H4 (cell line): ENCODE results near the gene CDH12. TPM values are rescaled to one million over a fixed set of nuclear protein-coding genes. Genes with fewer than 3 reads are reported as not detected.

ENCODE experiments used
- DNase-seq: peaks from one replicate; pipeline ENCODE4 v3.0.0-alpha.2; 2015; ENCODE audit warnings: low spot score
- total RNA-seq: library from RNA; depleted of rRNA; stranded (reverse); fragments of >200 nt; shearing (Covaris generic); gene quantifications from 2 replicates; pipeline ENCODE4 v1.2.3, GENCODE V29; 2014

Gene CDH12
- total RNA-seq, 1 experiment from 2014 or later = 49.2 TPM

- no peak for DNase-seq
Measured at GRCh38 chr5:22764736-22765135, 88.4 kb downstream of the CDH12 start.

GRCh38 chr5:22757776-22758175 is 95.4 kb downstream of the CDH12 start:
- DNase-seq = no peak

- DNase-seq = no peak
Measured at GRCh38 chr5:22754155-22754554, 99.0 kb downstream of the CDH12 start.

- no peak for DNase-seq
Measured at GRCh38 chr5:22751536-22751935, 101.6 kb downstream of the CDH12 start.

DNA sequence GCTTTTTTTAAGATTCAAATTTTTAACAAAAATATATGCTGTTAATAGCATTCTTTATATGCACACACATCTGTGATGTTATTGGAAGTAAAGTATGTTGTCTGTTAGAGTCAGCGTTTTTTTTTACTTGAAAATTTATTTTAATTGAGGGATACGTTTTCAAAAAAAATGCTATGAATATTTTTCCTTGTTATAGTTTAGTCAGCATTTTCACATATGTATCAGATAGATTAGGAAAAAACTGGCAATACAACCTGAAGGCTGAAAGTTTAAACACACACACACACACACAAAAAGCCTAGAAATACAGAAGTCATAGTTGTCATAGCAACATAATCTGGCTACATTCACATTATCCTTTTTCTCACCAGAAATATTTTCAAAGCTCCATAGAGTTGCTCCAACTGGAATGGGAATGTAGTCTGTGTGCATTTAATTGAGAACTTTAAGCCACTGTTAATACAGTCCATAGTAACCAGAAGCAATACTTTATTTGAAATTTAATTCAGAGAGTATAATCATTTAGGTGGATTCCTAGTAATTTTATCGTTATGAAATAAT is 116.6 kb downstream of the CDH12 start:
- DNase-seq = no peak

DNA sequence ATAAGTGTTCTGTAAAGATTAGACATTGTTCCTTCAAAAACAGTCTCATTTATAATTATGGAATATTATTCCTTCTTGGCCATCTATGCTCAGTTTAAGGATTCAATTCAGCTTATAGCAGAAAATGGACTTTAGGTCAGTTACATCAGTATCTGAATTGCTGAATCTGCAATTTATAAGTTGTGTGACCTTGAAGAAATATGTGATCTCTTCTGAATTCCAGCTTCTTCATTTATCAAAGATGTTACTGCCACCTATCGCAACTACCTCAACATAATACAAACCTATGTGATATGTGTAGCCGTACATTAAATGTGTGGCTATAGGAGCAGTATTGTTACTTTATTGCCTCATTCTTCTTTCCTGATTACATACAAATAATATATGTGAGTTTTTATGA is 118.2 kb downstream of the CDH12 start:
- DNase-seq = no peak

- no peak for DNase-seq
Measured at GRCh38 chr5:22728610-22729009, 124.5 kb downstream of the CDH12 start.

DNA sequence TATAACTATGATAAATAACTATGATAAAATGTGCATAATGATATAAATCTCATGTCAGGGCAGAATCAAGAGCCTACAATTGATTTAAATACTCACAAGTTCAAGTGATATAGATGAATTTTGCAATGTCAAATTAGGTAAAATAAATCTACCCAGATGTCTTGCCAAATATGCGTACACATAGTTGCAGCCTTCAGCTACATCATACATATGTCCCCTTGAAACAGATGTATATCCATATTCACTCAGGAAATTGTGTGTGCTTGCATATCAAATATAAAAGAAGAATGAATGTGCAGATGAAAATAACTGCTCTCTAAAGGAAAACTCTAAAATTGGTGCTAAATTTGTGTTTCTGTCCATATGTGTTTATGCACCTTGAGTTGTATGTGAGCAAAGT is 130.7 kb downstream of the CDH12 start:
- no peak for DNase-seq

DNA sequence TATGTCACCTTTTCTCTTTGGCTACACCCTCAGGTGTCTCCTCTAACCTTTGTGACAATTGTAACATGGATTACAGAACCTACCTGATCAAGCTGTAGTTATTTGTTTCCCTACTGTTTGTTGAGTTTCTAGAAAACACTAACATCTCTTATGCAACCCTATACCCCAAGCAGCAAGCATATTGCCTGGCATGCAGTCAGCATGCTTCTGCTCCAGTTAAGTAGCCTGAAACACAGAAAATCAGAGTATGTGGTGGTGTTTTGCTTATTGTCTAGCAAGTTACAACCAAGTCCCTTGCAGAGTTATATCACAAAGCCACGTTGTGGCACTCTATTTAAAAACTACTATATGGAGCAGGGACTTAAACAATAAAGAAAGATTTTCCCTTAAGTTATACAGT is 131.1 kb downstream of the CDH12 start:
- no peak for DNase-seq

GRCh38 chr5:22719842-22720241 is 133.3 kb downstream of the CDH12 start:
- no peak for DNase-seq

DNA sequence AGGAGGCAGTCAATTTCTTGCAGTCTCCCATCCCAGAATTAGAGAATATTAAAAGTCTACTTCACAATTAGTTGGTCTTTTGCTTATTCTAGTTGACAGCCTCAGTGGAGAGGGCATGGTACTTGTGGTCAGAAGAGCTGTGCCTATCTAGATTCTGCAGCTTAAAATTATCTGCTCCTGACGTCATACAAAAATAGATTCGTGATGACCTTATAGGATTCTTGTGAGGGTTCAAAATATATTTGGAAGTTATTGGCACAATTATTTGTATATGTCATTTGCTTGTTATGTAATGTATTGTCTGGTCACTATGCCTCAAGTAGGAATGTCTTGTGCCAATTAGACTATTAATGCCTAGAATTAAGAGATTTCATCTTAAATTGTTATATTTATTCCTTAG is 142.5 kb downstream of the CDH12 start:
- DNase-seq = no peak

- no peak for DNase-seq
Measured at GRCh38 chr5:22709743-22710142, 143.4 kb downstream of the CDH12 start.

- DNase-seq = no peak
Measured at GRCh38 chr5:22708770-22709328, 144.3 kb downstream of the CDH12 start.

DNA sequence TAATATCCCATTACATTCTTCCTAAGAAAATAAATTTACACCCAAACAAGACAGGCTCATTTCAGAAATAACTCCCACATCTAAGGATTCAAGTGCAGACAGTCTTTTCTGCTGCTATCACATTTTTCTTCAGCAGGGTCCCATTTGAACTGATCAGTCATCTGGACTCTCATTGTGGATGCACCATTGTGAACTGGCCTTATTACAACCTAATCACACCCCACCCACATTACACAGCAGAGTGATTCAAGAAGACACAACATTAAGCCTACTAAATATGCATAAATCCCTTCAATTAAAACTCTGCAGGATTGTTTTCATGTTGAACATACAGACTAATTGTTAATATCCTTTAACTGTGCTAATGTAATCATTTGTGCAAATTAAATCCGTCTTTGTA is 146.2 kb downstream of the CDH12 start:
- DNase-seq = no peak

GRCh38 chr5:22699319-22699718 is 153.8 kb downstream of the CDH12 start:
- DNase-seq = peak; percentile 9

- DNase-seq = no peak
Measured at GRCh38 chr5:22693121-22693520, 160.0 kb downstream of the CDH12 start.

- DNase-seq = no peak
Measured at GRCh38 chr5:22683050-22683449, 170.1 kb downstream of the CDH12 start.

DNA sequence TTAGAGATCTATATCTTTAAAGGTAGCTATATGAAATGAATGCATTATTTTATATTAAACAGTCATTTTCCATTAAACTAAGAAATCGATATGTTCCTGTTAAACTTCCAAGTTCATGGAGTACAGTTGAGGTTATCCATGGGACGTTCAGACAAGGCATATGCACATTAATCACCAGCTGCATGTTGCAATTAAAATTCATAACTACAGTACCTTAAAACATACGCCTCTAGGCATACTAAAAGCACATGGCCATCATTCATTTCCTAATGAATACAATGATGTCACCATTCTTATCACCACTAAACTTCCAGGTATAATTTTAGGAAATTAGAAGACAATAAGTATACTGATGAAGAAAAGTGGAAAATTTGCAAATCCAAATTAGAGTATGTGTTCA is 174.3 kb downstream of the CDH12 start:
- no peak for DNase-seq

DNA sequence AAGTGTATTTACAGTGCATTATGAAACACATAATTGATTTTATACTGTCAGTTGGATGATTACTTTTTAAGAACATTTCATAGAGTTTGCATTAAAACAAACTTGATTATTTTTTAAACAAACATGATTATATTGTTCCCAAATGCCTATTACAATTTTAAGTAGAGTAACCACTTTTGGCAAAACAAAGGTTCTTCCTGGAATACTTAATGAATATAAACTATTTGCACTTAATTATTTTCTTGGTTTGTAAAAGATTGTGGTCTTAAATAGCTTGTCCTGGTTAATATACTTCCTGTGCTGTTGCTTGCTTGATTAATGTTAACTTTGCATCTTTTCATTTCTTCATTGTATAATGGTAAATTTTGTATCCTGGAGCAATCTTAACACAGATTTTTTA is 180.0 kb downstream of the CDH12 start:
- no peak for DNase-seq

DNA sequence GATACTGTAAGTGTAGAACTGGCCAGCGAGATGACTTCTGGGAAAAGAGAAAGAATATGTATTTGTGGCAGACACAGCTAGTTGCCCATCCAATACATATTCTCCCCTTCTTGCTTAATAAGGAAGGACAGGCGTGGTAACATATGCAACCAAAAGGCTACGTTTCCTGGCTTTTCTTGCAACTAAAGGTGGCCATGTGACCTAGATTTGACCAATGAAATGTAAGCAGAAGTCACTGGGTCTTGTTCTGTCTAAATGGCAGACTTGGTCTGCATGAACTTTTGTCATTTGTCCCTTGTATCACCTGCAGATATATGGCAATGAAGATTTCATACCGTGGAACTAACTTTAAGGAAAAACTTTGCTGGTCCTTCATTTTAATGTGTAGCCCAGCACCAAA is 183.8 kb downstream of the CDH12 start:
- peak; percentile 6 for DNase-seq

DNA sequence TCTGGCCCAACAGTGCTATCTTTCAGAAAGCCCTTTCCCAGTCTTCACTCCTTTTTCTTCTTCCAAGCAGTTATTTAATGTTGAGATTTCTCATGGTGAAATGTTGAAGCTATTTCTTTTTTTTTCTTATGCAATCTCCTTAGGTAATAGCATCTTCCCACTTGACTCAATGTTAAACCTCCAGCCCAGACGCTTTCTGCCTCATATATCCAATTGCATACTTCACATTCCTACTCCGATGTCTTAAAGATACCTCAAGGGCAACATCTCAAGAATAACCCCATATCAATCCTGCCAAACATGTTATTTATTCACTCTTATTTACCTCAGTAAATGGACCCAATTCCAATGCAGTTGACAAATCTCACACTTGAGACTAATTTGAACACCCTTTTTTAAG is 187.3 kb downstream of the CDH12 start:
- DNase-seq = no peak

DNA sequence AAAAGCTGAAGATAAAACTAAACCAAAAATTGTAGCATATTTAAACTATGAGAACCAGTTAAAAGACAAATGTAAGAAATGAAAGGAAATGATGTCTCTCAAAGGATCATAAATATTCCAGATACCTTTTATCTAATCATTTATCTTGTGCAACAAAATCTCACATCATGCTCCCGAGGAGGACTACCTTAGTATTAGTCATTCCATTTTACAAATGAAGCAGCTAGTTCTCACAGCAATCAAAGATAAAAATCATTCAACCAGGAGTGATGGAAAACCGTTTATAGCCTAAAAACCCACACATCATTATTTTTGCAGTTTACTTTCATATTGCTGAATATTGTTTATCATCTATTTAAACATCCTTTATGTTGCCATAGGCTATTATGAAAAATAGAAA is 190.0 kb downstream of the CDH12 start:
- DNase-seq = no peak

DNA sequence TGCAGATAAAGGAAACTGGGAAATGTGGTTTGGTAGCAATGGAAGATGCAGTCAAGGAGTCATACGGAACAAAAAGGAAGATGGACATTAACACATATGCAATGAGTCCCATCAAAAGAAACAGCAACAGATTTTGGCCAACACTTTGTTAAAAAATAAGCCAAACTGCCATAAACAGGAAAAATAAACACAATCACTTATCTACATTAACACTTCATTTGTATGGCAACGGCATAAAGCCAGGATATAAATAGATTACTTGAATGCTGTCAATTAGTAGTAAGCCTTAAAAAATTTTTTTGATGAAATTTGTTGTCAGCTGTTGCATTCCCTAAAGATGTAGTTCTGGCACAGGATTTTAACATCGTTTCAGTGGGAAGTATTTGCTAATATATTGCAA is 190.8 kb downstream of the CDH12 start:
- DNase-seq = no peak

DNA sequence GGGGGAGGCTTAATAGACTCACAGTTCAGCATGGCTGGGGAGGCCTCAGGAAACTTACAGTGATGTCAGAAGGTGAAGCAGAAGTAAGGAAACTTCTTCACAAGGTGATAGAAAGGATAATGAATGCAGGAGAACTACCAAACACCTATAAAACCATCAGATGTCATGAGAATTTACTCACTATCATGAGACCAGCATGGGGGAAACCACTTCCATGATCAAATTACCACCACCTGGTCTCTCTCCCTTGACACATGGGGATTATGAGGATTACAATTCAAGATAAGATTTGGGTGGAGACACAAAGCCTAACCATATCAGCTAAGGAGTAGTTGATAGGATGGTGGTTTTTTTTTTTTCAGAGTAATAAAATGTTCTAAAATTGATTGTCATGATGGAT is 201.8 kb downstream of the CDH12 start:
- no peak for DNase-seq
